GM18507 (cell line): ENCODE results near the gene GFOD1.

Experiments used
- DNase-seq: peaks from one replicate; pipeline ENCODE4 v3.0.0; 2011; ENCODE audit warnings: low read depth; ENCODE audit not compliant: insufficient read length; ENCODE audit errors: extremely low spot score
- FAIRE-seq: peaks from 2 replicates; lab custom pipeline; 2011; peaks lifted over from hg19 to GRCh38; lab: Jason Lieb, UNC

Gene GFOD1

GRCh38 chr6:13311155-13311554, 176.2 kb downstream of the GFOD1 start:
- FAIRE-seq, result no peak

GRCh38 chr6:13308332-13308731, 179.1 kb downstream of the GFOD1 start:
- DNase-seq (no peak), FAIRE-seq (no peak)

More at GRCh38 chr6:13311155-13311554, 176.2 kb downstream of the GFOD1 start:
- DNase-seq, result no peak
